ENCODE data around the gene ROBO4.
A peak's percentile ranks its signal among the peaks of the same experiment; 100 is the strongest.

Gene ROBO4

GRCh38 chr11:124897674-124898262, at the start of gene ROBO4:
ROBO4 (minus strand) TSS chr11:124897865; CDS start chr11:124897795, 70 bp downstream.
- no peak for DNase-seq

- no peak for DNase-seq
Observed at GRCh38 chr11:124946735-124947141, 49.1 kb upstream of the ROBO4 start.

DNA sequence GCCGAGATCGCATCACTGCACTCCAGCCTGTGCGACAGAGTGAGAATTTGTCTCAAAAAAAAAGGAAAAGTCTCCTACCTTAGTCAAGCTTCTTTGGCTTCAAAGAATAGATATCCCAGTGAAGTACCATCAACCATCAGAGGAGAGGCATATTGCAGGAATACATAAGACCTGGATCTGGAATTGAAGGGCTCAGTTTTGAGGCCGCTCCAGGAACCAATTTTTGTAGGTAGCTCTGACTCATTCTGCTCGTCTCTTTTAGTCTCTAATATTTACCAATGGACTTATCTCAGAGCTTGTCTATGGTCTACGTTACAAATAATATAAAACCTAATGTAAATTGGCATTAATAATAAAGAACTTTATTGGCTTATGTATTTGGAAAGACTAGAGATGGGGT, 48.2 kb upstream of the ROBO4 start:
- DNase-seq: no peak

DNA sequence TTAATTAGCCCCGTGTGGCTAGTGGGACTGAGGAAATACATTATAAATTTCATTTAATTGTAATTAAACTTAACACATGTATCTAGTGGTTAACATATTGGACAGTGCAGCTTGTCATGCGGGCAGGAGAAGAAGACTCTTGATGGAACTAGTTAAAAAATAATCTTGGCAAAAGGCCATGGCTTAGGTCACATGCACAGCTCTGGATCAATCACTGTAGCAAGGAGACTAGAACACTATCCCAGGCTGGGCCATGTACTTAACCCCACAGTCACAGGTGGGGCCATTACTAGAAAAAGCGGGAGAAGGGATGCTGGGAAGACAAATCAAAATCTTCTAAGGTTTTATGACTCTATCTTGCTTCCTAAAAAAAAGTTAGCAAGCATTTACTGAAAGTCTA, 46.9 kb upstream of the ROBO4 start:
- DNase-seq: no peak

DNA sequence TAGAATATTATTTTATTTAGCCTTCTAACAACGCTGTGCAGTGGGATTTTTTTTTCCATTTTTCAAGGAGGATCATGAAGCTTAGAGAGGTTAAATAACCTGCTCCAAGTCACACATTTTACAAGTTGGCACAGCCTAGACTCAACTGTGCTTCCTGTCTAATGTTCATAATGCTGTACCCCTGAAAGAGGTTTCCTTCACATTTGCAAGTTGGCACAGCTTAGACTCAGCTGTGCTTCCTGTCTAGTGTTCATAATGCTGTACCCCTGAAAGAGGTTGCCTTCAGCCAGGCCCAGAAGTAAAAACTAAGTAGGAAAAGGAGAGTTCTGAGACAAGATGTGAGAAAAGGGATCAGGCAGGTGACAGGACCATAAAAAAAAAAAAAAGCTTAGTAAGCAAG, 46.1 kb upstream of the ROBO4 start:
- no peak for DNase-seq

GRCh38 chr11:124943254-124943616, 45.6 kb upstream of the ROBO4 start:
- DNase-seq: no peak

DNA sequence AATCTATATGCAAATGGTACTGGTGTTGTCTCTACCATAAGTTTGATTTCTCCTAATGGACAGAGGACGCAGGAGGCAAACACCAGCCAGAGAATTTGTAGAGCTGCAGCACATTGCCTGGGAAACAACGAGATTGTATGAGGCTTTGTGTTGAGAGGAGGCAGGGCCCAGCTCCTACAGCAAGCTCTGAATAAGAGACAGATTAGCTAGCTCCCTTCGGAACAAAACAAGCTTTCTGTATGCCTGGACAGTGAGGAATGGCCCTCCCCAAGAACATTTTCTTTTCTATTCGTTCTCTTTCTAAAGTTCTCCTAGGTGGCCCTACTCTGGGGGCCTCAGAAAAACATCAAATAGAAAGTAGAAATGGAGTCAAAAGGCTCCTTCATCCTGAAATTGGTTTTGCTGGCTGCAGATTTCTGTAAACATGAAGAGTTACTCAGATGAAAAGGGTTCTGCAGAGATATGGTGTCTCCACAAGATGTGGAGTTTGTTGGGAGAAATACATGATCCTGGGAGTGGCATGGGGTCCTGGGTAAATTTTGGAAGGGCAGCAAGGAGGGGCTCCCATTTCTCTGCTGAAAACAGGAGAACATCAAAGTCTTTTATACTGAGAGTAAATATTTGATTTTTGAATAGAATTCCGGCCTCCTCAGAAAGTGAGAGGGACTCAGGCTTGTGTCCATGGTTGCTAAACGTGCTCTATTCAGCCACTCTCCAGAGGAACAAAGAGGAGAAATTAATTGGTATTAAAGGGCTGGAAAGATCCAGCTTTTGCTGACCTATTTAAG, 45.0 kb upstream of the ROBO4 start:
- no peak for DNase-seq

DNA sequence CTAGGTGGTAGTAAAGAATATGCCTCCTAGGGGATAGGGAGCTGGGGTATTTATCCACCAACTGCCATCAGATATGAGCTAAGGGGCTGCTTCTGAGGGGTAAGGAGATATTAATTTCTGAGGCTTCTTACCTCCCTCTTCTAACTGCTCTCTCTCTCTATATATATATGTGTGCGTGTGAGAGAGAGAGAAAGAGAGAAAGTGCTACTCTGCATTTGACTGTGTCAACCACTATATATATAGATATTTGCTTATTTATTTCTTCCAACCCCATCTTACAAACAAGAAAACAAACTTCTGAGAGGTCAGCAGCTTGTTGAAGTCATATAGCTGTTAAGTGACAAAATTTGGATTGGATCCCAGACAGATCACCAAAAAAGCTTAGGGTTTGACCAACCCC, 44.0 kb upstream of the ROBO4 start:
- DNase-seq: no peak

DNA sequence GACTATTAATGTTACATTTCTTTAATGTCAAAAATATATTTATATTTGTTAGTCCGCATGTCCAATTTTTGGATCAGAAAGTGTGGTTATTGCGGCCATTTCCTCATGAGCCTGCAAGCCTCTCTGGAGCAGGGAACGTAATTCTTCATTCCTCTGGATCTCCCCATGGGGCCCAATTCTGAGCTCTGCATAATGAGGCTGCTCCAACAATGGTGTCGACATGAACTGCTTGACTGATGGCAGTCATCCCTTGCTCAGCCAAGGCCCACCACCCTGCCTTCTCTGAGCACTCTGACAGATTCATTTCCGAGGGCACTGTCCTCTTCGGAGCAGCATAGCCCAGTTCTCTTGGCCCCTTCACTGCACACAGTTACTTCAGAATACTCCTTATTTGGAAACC, 41.3 kb upstream of the ROBO4 start:
- DNase-seq: no peak

DNA sequence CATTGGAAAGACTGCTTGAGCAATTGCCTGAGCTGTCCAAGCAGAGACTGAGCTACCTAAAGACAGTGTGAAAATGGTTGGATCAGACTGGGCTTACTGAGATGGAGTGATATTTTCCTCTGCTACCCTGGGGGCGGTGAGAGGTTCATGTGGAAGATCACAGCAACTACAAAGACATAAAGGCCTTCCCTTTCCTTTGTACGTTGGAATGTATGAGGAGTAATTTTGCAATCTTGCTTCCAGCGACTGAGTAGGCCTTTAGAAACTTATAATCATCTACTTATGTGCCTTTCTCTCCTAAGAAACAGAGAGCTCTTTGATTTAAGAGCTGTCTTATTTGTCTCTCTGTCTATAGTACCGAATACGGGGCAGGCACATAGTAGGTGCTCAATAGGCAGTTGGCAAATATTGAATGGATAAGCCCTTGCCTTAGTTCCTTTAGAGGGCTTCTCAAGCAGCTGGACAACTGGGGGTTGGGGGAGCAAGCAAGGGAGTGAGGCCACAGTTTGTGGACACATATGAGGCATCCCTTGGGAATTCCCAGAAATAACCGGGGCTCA, 40.6 kb upstream of the ROBO4 start:
- DNase-seq: no peak

- no peak for DNase-seq
Observed at GRCh38 chr11:124937336-124937935, 39.8 kb upstream of the ROBO4 start.

- DNase-seq: no peak
Observed at GRCh38 chr11:124935548-124936514, 38.2 kb upstream of the ROBO4 start, which contains the start of gene HEPACAM. HEPACAM (minus strand) TSS chr11:124936047; CDS start chr11:124936006, 41 bp downstream.

- DNase-seq: no peak
Observed at GRCh38 chr11:124934862-124935547, 37.3 kb upstream of the ROBO4 start.

GRCh38 chr11:124930799-124931198, 33.1 kb upstream of the ROBO4 start:
- DNase-seq: no peak

DNA sequence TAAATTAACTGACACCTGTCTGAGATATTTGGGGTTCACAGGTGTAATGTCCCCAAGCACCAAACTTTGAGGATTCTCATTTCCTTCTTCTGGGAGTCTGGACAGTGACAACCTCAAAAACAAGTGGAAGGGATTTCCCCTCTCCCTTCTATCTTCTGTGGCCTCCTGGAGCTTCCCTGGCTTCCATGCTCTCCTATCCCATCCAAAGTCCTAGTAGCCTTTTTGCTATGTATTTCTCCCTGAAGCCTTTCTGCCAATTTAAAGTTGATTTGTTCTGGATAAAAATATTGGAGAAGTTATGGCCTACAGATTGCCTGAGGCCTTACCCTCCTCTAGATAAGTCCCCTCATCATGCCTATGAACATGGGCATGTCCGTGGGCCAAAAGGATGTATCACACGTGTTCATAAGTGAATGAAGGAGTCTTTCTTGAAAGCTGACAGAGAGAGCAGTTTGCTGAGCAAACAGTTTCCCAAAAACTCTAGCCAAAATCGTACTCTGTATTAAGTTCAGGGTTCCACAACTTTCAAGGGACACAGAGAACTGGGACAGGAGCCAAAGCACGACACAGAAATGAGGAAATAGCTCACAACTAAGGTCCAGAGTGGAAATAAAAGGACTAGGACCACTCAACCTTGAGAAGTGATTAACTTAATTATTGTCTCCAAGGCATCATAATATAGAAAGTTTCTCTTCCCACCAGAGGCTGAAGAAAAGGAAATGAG, 31.4 kb upstream of the ROBO4 start:
- no peak for DNase-seq

- DNase-seq: no peak
Observed at GRCh38 chr11:124923296-124923695, 25.6 kb upstream of the ROBO4 start.

DNA sequence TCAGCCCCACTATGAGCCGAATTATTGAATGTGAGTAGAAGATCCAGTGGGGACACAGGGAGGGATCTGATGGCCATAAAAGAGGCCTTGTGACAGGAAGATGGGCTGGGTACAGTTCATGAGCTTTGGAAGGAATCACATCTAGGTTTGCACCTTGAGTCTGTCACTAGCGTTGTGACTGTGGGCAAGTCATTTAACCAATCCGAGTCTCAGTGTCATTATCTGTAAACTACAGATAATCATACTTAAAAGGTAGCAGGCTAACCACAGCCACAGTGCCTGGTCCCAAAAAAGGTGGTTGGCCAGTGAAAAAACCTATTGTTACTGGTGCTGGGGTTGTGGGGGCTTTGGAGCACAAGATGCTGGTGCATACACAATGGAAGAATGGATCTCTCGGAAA, 25.2 kb upstream of the ROBO4 start:
- no peak for DNase-seq

- peak; percentile 78 for DNase-seq
Observed at GRCh38 chr11:124920870-124921609, 23.4 kb upstream of the ROBO4 start.

DNA sequence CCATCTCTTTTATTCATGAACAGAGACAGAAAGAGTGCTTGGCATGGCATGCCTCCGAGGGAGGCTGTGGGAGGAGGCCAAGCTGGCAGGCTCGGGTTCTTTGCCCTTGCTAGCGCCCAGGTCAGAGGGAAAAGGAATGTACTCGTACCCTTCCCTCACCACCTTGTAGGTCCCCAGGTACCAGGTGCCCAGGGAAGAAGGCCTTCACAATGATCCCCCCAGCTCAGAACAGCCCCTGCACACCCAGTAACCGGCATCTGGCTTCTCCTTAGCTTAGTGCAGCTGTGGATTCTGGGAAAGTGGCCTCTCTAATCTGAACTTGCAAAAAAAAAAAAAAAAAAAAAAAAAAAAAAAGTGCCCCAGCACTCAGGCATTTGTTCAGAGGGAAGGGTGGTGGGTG, 22.7 kb upstream of the ROBO4 start:
- no peak for DNase-seq

- DNase-seq: no peak
Observed at GRCh38 chr11:124919898-124920297, 22.2 kb upstream of the ROBO4 start.

- DNase-seq: no peak
Observed at GRCh38 chr11:124918950-124919349, 21.3 kb upstream of the ROBO4 start, which contains the start of gene HEPN1. HEPN1 (plus strand) TSS chr11:124919250.

Data from stimulated activated CD4-positive, alpha-beta T cell treated with anti-CD3 and anti-CD28 coated beads, Interleukin-4, amount 100 ng/mL, for 24 hours (primary cell).